Measurements from ENCODE around the gene FANCL.

Gene FANCL

GRCh38 chr2:58156780-58157179 is 84.3 kb downstream of the FANCL start:
- TF ChIP-seq CEBPB (IDR thresholded peaks at IDR 0.05), result no peak
- TF ChIP-seq RAD21 (IDR thresholded peaks at IDR 0.05; ENCODE audit: low read depth), result no peak

- no peak for TF ChIP-seq EGR1 (IDR thresholded peaks at IDR 0.05)
- no peak for TF ChIP-seq EP300 (IDR thresholded peaks at IDR 0.05; ENCODE audit: borderline replicate concordance)
- TF ChIP-seq ZBTB7A (IDR thresholded peaks at IDR 0.05; ENCODE audit: low read depth), result no peak
- TF ChIP-seq TAF1 (IDR thresholded peaks at IDR 0.05; ENCODE audit: low read depth), result no peak
- no peak for TF ChIP-seq YY1 (IDR thresholded peaks at IDR 0.05; ENCODE audit: low read depth)
- TF ChIP-seq USF1 (IDR thresholded peaks at IDR 0.05), result no peak
- no peak for TF ChIP-seq NFIC (IDR thresholded peaks at IDR 0.05)
- no peak for TF ChIP-seq REST (IDR thresholded peaks at IDR 0.05; ENCODE audit: low read depth)
- TF ChIP-seq FOXM1 (IDR thresholded peaks at IDR 0.05; ENCODE audit: borderline replicate concordance, low read depth), result no peak
- TF ChIP-seq CEBPB (IDR thresholded peaks at IDR 0.05), result no peak
- no peak for TF ChIP-seq TEAD4 (IDR thresholded peaks at IDR 0.05)
- TF ChIP-seq RAD21 (IDR thresholded peaks at IDR 0.05; ENCODE audit: low read depth), result no peak
These were observed 85.9 kb downstream of the FANCL start for GRCh38 chr2:58155160-58155778.

GRCh38 chr2:58146707-58147106 is 94.4 kb downstream of the FANCL start:
- TF ChIP-seq TCF12 (IDR thresholded peaks at IDR 0.05; ENCODE audit: low read depth), result no peak
- no peak for TF ChIP-seq ZBTB7A (IDR thresholded peaks at IDR 0.05; ENCODE audit: low read depth)
- TF ChIP-seq RAD21 (IDR thresholded peaks at IDR 0.05; ENCODE audit: low read depth), result no peak
- no peak for TF ChIP-seq FOXM1 (IDR thresholded peaks at IDR 0.05; ENCODE audit: borderline replicate concordance, low read depth)
- TF ChIP-seq EGR1 (IDR thresholded peaks at IDR 0.05), result no peak
- TF ChIP-seq CEBPB (IDR thresholded peaks at IDR 0.05), result no peak
- TF ChIP-seq TEAD4 (IDR thresholded peaks at IDR 0.05), result no peak
- TF ChIP-seq CREB1 (IDR thresholded peaks at IDR 0.05; ENCODE audit: low read depth), result no peak
- no peak for TF ChIP-seq NFIC (IDR thresholded peaks at IDR 0.05)
- no peak for TF ChIP-seq USF1 (IDR thresholded peaks at IDR 0.05)
- TF ChIP-seq TAF1 (IDR thresholded peaks at IDR 0.05; ENCODE audit: low read depth), result no peak
- TF ChIP-seq REST (IDR thresholded peaks at IDR 0.05; ENCODE audit: low read depth), result no peak
- TF ChIP-seq EP300 (IDR thresholded peaks at IDR 0.05; ENCODE audit: borderline replicate concordance), result no peak
- TF ChIP-seq YY1 (IDR thresholded peaks at IDR 0.05; ENCODE audit: low read depth), result no peak
- no peak for TF ChIP-seq MAX (IDR thresholded peaks at IDR 0.05)

- TF ChIP-seq REST (IDR thresholded peaks at IDR 0.05; ENCODE audit: low read depth) (no peak), CREB1 (IDR thresholded peaks at IDR 0.05; ENCODE audit: low read depth) (no peak), TCF12 (IDR thresholded peaks at IDR 0.05; ENCODE audit: low read depth) (no peak), USF1 (IDR thresholded peaks at IDR 0.05) (no peak), ZBTB7A (IDR thresholded peaks at IDR 0.05; ENCODE audit: low read depth) (no peak), TEAD4 (IDR thresholded peaks at IDR 0.05) (no peak), EP300 (IDR thresholded peaks at IDR 0.05; ENCODE audit: borderline replicate concordance) (no peak), YY1 (IDR thresholded peaks at IDR 0.05; ENCODE audit: low read depth) (no peak), RAD21 (IDR thresholded peaks at IDR 0.05; ENCODE audit: low read depth) (no peak), FOXM1 (IDR thresholded peaks at IDR 0.05; ENCODE audit: borderline replicate concordance, low read depth) (no peak), NFIC (IDR thresholded peaks at IDR 0.05) (no peak), TAF1 (IDR thresholded peaks at IDR 0.05; ENCODE audit: low read depth) (no peak), CEBPB (IDR thresholded peaks at IDR 0.05) (no peak), EGR1 (IDR thresholded peaks at IDR 0.05) (no peak), MAX (IDR thresholded peaks at IDR 0.05) (no peak)
These were observed 100.5 kb downstream of the FANCL start for GRCh38 chr2:58140508-58141072.

Measured in Ishikawa (cell line).